GM12878 (cell line): ENCODE results near the gene HNRNPAB. TPM values are rescaled to one million over a fixed set of nuclear protein-coding genes. Genes with fewer than 3 reads are reported as not detected.
A peak's percentile ranks its signal among the peaks of the same experiment; 100 is the strongest.

Experiments used
- ATAC-seq: fragments of 200-7000 bp; cut with Tn5 transposase; 3 replicates; pipeline ENCODE4 v1.9.1; 2020; ENCODE audit warnings: mild to moderate bottlenecking, moderate library complexity
- BruUV-seq: library from RNA; stranded (reverse); fragments of 400-500 nt; replicated peaks from 2 replicates; lab custom pipeline; 2021; lab: Mats Ljungman, UMichigan
- CTCF ChIA-PET: fragments of 300-600 bp; sonication (Branson Sonifier 250); formaldehyde crosslinking; extraction: SDS; loops from one replicate; lab custom pipeline; 2021; ENCODE audit warnings: inconsistent platforms; lab: Yijun Ruan, JAX
- POLR2A ChIA-PET: fragments of 350-600 bp; formaldehyde crosslinking; extraction: SDS; loops from one replicate; lab custom pipeline; 2021; ENCODE audit warnings: inconsistent platforms; lab: Charles Lee
- RAD21 ChIA-PET: fragments of 300-600 bp; sonication (Branson Sonifier 250); formaldehyde crosslinking; loops from one replicate; lab custom pipeline; 2023; ENCODE audit warnings: antibody characterized with exemption; ENCODE audit not compliant: unreplicated experiment; lab: Charles Lee
- SMC1A ChIA-PET: fragments of 300-600 bp; sonication (Branson Sonifier 250); formaldehyde crosslinking; loops from one replicate; lab custom pipeline; 2023; ENCODE audit not compliant: unreplicated experiment, uncharacterized antibody; lab: Charles Lee
- DNase-seq: peaks from one replicate; pipeline ENCODE4 v3.0.0-alpha.2; 2011; ENCODE audit warnings: low read depth, low spot score
- FAIRE-seq: peaks from 3 replicates; lab custom pipeline; 2011; peaks lifted over from hg19 to GRCh38; lab: Jason Lieb, UNC
- H2AFZ ChIP-seq: 2 replicates; pipeline ENCODE4 v1.6.0; 2011; ENCODE audit warnings: low read depth, low read length, control low read depth; ENCODE audit not compliant: control insufficient read depth
- H3K27ac ChIP-seq: 2 replicates; pipeline ENCODE4 v1.5.1; 2011; ENCODE audit warnings: control low read depth; ENCODE audit not compliant: control insufficient read depth, insufficient read depth
- H3K27me3 ChIP-seq, 2 experiments: replicated peaks in 1 of 2; 2 replicates each; pipeline versions ENCODE4 v1.6.0 to v1.6.1; 2011; ENCODE audit warnings: low read length in 1 of 2; ENCODE audit not compliant: control insufficient read depth in 2 of 2, insufficient read depth in 2 of 2
- H3K36me3 ChIP-seq, 2 experiments: 2 replicates each; pipeline ENCODE4 v1.5.1; 2011; ENCODE audit warnings: low read length in 1 of 2; ENCODE audit not compliant: control insufficient read depth in 2 of 2, insufficient read depth in 2 of 2
- H3K4me1 ChIP-seq: 2 replicates; pipeline ENCODE4 v1.6.1; 2011; ENCODE audit warnings: mild to moderate bottlenecking, low read length, moderate library complexity, mixed read lengths; ENCODE audit not compliant: control insufficient read depth, insufficient read depth
- H3K4me2 ChIP-seq: 2 replicates; pipeline ENCODE4 v1.6.0; 2011; ENCODE audit warnings: control low read depth; ENCODE audit not compliant: control insufficient read depth, insufficient read depth
- H3K4me3 ChIP-seq: fragments of 200-600 bp; sonication (generic); 2 replicates; pipeline ENCODE4 v1.5.1; 2016
- H3K79me2 ChIP-seq: 2 replicates; pipeline ENCODE4 v1.6.0; 2011; ENCODE audit warnings: low read length; ENCODE audit not compliant: control insufficient read depth, insufficient read depth
- H3K9ac ChIP-seq: 2 replicates; pipeline ENCODE4 v1.8.0; 2011; ENCODE audit warnings: low read length, control low read depth, mixed read lengths; ENCODE audit not compliant: control insufficient read depth, insufficient read depth
- H3K9me3 ChIP-seq: replicated peaks from 3 replicates; pipeline ENCODE4 v1.5.1; 2011; ENCODE audit warnings: mild to moderate bottlenecking, low read length; ENCODE audit not compliant: control insufficient read depth, insufficient read depth
- H4K20me1 ChIP-seq: 2 replicates; pipeline ENCODE4 v1.6.0; 2011; ENCODE audit not compliant: control insufficient read depth, insufficient read depth
- MTA2 ChIP-seq: fragments of 450-650 bp; IDR thresholded peaks from 2 replicates; pipeline ENCODE4 v1.6.1; 2016; ENCODE audit warnings: low read depth, mild to moderate bottlenecking, moderate library complexity
- WGBS: methylation state at CpG from one replicate; pipeline ENCODE4 v1.1.6; 2016; ENCODE audit warnings: low lambda C conversion rate; ENCODE audit not compliant: insufficient replicate concordance, insufficient coverage; ENCODE audit errors: missing lambda C conversion rate; 5-methylcytosine and 5-hydroxymethylcytosine counted together
- in situ Hi-C: fragments of 300-500 bp; cut with MboI; formaldehyde crosslinking; loops from 9 replicates; pipeline ENCODE4 v1.14.3; 2018; ENCODE audit warnings: mixed read lengths
- intact Hi-C: fragments of 100-400 bp; cut with micrococcal nuclease; formaldehyde crosslinking; loops from one replicate; pipeline ENCODE4 v1.14.2; 2022; ENCODE audit not compliant: unreplicated experiment
- polyA plus RNA-seq, 11 experiments: library from polyadenylated mRNA; depleted of rRNA in 4 of 11; unstranded in 6 of 11; stranded (reverse) in 5 of 11; fragments of >200 nt; fragmentation: Nextera tagmentation in 4 of 11; fragmentation: Illumina TruSeq in 1 of 11; extraction: Ambion mirVana in 4 of 11; extraction: Trizol in 1 of 11; gene quantifications; 1 replicate in 1 of 11; 2 replicates in 10 of 11; pipeline versions ENCODE4 v1.2.1 to v1.2.3, GENCODE V29; 2011 to 2016; ENCODE audit warnings: inconsistent platforms in 2 of 11, missing spikeins in 2 of 11, low read depth in 1 of 11
- total RNA-seq, 4 experiments: library from RNA; depleted of rRNA in 3 of 4; stranded (reverse); fragments of >200 nt in 3 of 4; fragmentation: Illumina TruSeq in 1 of 4; extraction: Trizol in 1 of 4; gene quantifications; 2 replicates each; pipeline versions ENCODE4 v1.2.1 to v1.2.3, GENCODE V29; 2013 to 2021
- TF ChIP-seq, protein P1 (sequence below): fragments of 450-650 bp; IDR thresholded peaks from 2 replicates; pipeline ENCODE4 v1.6.1; 2016; ENCODE audit warnings: mild to moderate bottlenecking

HNRNPAB gene
- total and polyA plus RNA-seq, 10 of the 15 experiments (the other 5 are each of a cell fraction or from before 2014, with no cell fraction given), result 42.3 to 330 (median 230) TPM

DNA sequence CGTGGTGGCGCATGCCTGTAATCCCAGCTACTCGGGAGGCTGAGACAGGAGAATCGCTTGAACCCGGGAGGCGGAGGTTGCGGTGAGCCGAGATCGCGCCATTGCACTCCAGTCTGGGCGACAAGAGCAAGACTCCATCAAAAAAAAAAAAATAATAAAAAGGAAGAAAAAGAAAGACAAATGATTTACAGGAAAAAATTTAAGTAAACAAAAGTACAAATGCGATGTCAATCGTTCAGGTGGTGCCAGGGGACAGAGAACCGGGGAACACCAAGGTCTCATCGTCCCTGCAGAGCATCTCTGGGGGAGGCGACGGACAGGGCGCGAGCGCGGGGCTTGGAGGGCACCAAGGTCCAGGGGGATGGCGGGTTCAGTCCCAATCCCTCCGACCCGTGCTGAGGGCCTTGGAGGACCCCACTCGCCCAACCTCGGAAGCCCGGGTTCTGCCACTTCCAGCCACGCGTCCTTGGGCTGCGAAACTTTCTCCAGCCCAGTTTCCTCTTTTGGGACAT, 607 bp upstream of the HNRNPAB start:
- Histone ChIP-seq H2AFZ (peak overlapping the region; percentile 91), H4K20me1 (peaks cover 24% of the 10 kb centered on the region), H3K27me3 (no peaks in the 10 kb centered on the region), H3K36me3 (peaks cover 13 to 28% of the 10 kb centered on the region in 2 experiments), H3K9ac (peak overlapping the region; percentile 84), H3K9me3 (no peaks in the 10 kb centered on the region), H3K4me3 (peak overlapping the region; percentile 76), H3K4me2 (peak overlapping the region; percentile 90), H3K27ac (peak overlapping the region; percentile 67), H3K79me2 (peaks cover 48% of the 10 kb centered on the region), H3K4me1 (peaks cover 15% of the 10 kb centered on the region)
- 25% methylated on average over 30 of the region's 30 CpGs for WGBS
- ATAC-seq, result peak; percentile 28
- ChIA-PET RAD21 (no interaction called here), SMC1A (interaction anchor here (1.1 kb wide), 1 partner anchor 29 kb away, joined by 3 read pairs; the partner anchor contains the start of gene PHYKPL), CTCF (interaction anchor here (1.0 to 1.2 kb wide), 4 partner anchors 10 to 128 kb away, joined by 3 to 5 read pairs (median 4); no protein-coding TSS in a partner anchor), POLR2A (interaction anchor here (0.7 to 1.5 kb wide), 6 partner anchors 9 to 88 kb away, joined by 3 to 13 read pairs (median 8); partner anchors contain the start of genes NHP2 and PHYKPL)
- in situ Hi-C loops (no loop called here), intact Hi-C loops (no loop called here)
- no peak for TF ChIP-seq MTA2
- TF ChIP-seq, protein P1, sequence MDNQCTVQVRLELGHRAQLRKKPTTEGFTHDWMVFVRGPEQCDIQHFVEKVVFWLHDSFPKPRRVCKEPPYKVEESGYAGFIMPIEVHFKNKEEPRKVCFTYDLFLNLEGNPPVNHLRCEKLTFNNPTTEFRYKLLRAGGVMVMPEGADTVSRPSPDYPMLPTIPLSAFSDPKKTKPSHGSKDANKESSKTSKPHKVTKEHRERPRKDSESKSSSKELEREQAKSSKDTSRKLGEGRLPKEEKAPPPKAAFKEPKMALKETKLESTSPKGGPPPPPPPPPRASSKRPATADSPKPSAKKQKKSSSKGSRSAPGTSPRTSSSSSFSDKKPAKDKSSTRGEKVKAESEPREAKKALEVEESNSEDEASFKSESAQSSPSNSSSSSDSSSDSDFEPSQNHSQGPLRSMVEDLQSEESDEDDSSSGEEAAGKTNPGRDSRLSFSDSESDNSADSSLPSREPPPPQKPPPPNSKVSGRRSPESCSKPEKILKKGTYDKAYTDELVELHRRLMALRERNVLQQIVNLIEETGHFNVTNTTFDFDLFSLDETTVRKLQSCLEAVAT, result peak; percentile 29; the same call in 1 of the 2 replicates
- no peak for DNase-seq
- FAIRE-seq, result no peak
- BruUV-seq, result TSS peak; percentile 87
